NCI-H2107 treated with DMSO at 0.1 percent for 48 hours (cell line): ENCODE data around the gene OR13C8.

ENCODE experiments used
- DNase-seq: peaks from one replicate; lab custom pipeline; 2025; ENCODE audit not compliant: unreplicated experiment; lab: John Stamatoyannopoulos, UW

OR13C8 gene

GRCh38 chr9:104611213-104611612 is 42.2 kb downstream of the OR13C8 start:
- no peak for DNase-seq

DNA sequence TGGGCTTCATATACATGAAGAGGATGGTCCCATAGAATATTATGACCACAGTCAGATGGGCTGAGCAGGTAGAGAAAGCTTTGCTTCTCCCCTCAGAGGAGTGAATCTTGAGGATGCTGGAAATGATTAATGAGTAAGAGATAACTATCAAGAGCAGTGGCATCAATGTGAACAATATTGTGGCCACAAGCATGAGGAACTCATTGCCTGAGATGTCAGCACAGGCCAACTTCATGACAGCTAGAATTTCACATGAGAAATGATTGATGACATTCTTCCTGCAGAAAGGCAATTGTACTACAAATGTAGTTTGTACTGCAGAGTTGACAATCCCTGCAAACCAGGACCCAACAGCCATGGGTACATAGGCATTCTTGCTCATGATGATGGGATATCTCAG is 48.5 kb downstream of the OR13C8 start:
- no peak for DNase-seq

DNA sequence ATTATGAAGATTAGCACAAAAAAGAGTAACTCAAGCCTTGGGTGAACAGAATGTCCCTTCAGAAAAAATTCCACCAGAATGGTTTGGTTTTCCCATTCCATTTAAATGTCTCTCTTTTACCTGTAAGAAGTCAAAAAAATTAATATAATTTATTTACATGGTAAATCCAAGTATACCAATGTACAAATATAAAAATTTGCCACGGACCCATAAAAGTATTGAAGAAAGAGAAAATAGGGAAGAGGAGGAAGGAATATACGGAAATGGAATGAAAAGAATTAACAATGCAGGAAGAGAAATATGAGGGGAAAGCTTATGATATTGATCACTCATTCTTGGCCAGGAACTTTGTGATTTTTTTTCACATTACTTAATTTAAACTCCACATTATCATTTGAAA is 49.1 kb downstream of the OR13C8 start, which contains the start of gene OR13C9:
Gene OR13C9 (minus strand): TSS at position 101 of the 400 bp plus-strand sequence. CDS start 0 bp downstream, at position 101.
- DNase-seq, result no peak
